IPS DF 19.7 (cell line): ENCODE results near the gene MOCS1.

Experiments
- DNase-seq: peaks from one replicate; pipeline ENCODE4 v3.0.0-alpha.2; 2013; ENCODE audit warnings: low read depth, low spot score

The MOCS1 gene

GRCh38 chr6:39948199-39948791 is 14.0 kb upstream of the MOCS1 start:
- no peak for DNase-seq

DNA sequence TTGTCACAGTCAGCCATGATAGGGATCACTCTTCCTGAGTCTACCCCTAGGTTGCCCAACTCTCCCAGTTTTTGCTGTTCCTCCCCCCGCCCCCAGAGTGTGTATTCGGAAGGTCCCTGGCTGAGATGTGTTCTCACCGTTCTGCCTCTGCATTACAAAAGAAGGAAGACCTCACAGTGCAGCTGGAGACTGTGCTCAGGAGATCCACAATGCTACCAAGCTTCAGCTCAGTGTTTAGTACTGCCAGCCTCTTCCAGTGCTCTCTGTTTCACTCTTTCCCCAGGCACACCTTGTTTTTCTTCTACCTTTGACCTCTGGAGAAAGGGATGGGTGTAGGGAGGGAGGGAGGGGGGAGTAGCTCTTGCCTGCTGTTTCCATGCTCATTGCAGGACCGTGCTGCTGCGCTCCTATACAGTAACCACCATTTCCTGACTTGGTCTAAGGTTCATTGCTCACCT is 13.4 kb upstream of the MOCS1 start:
- no peak for DNase-seq

DNA sequence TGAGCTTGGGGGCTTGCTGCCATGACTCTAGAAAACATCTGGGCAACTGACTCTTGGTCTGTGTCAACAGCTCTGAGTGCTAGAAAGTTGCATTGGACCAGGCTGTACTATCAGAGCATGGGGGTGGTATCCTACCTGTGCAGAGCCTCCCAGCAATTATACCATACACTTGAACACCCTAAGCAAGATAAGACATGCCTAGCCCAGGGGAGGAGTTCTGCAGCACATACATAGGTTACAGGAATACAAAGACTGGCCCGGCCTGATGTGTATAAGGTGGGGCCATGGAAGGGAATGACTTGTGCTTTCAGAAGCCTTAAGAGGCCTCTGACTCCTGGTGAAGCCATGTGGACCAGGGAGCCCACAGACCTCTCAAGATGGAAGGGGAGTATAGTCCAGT is 11.4 kb upstream of the MOCS1 start:
- DNase-seq, result no peak

- DNase-seq, result no peak
Measured at GRCh38 chr6:39942903-39943580, 8.8 kb upstream of the MOCS1 start.

DNA sequence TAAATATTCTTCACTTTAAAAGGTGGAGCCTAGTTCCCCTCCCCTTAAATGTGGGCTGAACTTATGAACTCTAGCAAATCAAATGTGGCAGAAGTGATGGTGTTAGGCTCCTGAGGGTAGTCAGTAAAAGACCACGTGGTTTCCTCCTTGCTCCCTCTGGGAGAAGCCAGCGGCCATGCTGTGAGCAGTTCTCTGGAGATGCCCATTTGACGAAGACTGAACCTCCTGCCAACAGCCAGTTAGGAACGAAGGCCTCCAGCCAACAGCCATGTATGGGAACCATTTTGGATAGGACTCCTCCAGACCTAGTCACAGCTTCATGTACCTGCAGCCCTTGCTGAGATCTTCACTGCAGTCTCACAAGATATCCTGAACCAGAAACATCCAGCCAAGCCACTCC is 7.6 kb upstream of the MOCS1 start:
- no peak for DNase-seq

GRCh38 chr6:39941138-39941537 is 6.9 kb upstream of the MOCS1 start:
- no peak for DNase-seq

DNA sequence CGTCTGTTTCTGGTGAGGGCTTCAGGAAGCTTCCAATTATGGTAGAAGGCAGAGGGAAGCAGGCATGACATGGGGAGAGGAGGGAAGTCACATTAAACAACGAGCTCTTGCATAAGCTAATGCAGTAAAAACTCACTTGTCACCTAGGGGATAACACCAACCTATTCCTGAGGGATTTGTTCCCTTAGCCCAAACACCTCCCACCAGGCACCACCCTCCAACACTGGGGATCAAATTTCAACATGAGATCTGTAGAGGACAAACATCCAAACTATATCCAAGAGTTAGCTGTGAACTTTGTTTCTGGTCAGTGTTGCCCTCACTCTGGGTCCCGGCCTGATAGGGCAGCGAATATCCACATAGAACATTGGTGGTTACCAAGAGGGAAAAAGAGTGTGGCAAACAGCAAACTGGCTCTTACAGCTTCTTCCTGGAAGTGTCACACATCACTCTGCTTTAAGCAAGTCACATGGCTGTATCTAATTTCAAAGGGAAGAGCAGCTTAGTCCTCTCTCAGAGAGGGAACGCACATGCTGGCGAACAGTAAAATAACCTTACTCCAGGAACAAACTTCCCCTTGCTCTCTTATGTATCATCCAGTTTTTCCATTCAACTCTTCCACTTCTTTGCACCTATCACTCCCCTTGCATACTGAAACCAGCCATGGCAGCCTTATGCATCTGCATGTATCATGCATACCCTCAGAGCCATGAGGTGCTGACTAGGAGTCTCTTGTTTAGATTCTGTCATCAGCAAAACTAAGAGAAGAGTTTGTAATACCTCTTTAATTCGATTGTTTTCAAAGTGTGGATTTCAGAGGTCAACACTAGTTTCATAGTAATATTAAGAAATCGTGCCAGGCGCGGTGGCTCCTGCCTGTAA is 4.8 kb upstream of the MOCS1 start:
- DNase-seq, result no peak

- no peak for DNase-seq
Measured at GRCh38 chr6:39937686-39938333, 3.5 kb upstream of the MOCS1 start.

DNA sequence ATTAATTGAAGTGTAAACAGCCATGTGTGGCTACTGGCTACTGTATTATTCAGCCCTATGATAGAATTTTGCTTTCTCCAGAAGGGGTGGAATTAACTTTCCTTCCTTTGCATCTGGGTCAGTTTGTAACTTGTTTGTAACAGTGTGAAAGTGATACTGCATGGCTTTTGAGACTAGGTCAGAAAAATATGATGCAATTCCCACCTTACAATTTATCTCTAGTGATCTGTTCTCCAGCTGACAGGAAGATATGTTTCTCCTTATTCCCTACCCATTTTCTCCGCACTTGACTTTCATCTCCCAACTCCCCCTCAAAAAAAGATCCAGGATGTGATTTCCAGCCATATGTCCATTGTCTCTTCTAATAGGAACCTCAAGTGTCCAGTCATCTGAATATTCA is 2.6 kb upstream of the MOCS1 start:
- no peak for DNase-seq

- no peak for DNase-seq
Measured at GRCh38 chr6:39935241-39935640, 979 bp upstream of the MOCS1 start.

- no peak for DNase-seq
Measured at GRCh38 chr6:39933669-39934130, 562 bp downstream of the MOCS1 start.

GRCh38 chr6:39932386-39932910 is 1.8 kb downstream of the MOCS1 start:
- DNase-seq, result no peak

- no peak for DNase-seq
Measured at GRCh38 chr6:39931607-39932006, 2.7 kb downstream of the MOCS1 start.

DNA sequence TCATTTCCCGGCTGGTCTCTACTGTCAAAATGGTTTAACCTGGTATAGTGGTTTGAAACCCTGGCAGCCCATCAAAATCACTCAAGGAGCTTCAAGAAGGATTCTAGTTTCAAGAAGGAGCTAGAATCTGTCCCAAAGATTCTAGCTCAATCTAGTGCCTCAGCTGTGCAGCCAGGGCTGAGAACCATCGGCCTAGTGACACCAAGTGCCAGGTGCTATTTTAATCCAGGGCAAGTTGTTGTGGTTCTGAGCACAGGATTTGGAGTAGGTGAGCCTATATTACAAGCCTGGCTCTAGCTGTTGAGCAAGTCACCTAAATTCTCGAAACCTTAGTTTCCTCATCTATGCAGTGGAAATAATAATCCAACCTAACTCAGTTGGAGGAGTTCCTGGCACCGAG is 3.7 kb downstream of the MOCS1 start:
- DNase-seq, result no peak

- no peak for DNase-seq
Measured at GRCh38 chr6:39929733-39930461, 4.4 kb downstream of the MOCS1 start.

DNA sequence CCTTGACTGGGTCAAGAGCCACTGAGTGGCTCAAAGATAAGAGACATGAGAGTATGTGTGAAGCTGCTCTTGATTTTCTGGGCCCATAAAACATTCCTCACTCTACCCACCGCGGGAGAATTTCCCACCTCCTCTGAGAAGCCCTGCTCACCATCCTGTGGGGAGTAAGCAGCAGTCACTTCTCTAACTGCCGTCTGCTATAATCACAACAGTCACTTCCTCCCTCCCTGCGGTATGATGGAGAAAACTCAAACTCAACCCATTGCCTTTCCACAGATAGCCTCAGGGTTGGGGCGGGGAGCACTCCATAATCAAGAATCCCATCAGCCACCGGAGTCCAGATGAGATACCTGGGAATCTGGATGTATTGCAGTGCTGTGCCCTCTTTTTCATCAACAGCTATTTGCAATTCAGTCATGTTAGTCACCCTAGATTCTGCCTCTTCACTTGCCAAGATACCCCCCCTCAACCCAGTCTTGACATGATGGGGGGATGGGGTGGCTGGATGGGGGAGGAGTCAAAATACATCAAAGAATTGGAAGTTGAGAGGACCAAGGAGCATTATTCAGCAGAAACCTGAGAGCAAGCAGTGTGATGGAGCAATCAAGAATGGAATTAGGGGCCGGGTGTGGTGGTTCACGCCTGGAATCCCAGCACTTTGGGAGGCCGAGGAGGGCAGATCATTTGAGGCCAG is 5.1 kb downstream of the MOCS1 start:
- no peak for DNase-seq

DNA sequence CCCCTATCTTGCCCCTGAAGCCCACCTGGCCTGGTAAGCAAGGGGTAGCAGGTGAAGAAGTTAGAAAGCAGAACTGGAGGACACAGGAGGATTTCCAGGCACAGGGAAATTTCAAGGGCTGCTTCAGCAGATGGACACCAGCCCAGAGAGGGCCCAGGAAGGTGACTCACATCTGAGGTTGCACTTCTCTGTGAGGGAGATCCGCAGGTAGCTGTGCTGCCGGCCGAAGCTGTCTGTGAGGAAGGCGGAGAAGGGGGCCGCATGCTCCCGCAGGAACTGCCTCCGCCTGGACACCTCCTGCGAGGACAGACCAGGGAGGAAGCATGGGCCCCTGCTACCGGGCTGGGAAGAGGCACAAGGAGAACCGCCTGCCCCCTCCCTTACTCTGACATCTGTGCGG is 7.1 kb downstream of the MOCS1 start:
- no peak for DNase-seq

DNA sequence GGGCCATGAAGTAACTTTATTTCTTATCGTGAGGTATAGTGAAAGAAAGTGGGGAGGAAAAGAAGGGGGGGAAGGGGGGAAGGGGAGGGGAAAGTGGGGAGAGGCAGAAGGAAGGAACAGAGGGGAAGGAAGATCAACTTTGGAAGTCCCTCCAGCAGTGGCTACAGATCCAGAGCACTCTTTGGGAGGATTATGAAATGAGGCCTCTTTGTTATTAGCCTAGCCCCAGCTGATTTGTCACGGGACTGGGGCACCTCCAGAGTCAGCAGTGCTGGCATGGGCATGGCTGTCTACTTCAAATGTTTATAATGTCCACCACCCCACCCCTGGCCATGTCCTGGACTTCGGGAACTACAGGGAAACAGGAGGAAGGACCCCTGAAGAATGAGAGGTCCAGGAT is 7.6 kb downstream of the MOCS1 start:
- DNase-seq, result no peak

GRCh38 chr6:39925931-39926290 is 8.4 kb downstream of the MOCS1 start:
- no peak for DNase-seq

DNA sequence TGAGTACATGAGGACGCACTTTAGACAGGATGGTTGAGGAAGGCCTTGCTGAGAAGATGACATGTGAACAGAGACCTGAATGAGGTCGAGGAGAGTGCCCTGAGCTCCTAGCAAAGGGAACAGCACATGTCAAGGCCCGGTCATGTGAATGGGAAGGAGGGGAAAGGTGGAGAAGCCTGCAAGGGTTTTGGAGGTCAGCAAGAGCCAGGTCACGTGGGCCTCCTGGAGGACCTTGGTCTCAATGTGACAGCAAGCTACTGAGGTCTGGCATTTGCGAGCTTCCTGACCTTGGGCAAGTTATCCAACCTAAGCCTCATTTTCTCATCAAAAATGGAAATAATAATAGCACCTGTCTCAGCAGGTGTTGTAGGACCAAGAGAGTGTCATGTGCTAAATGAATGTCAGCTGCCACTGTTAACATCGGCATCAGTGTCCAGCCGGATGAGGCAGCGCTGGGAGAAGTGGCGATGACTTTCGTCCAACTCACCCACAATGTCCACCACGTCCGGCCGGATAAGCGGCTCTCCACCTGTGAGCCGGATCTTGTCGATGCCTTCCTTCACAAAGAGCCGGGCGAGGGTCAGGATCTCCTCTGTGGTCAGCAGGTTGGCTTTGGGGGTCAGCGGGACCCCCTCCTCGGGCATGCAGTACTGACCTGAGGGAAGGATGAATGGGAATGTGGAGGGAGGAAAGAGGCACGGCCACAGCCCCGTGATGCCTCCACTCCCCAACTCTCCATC is 8.9 kb downstream of the MOCS1 start:
- no peak for DNase-seq
